Measurements from ENCODE around the gene WDCP. TPM values are rescaled to one million over a fixed set of nuclear protein-coding genes. Genes with fewer than 3 reads are reported as not detected.
"Not testable (repeated sequence)": the region's sequence is repeated elsewhere in the genome, so short reads cannot be mapped to it uniquely, and the experiment has no call there.

WDCP gene
- total RNA-seq, 1 donor from 2014 or later: 13.6 TPM

DNA sequence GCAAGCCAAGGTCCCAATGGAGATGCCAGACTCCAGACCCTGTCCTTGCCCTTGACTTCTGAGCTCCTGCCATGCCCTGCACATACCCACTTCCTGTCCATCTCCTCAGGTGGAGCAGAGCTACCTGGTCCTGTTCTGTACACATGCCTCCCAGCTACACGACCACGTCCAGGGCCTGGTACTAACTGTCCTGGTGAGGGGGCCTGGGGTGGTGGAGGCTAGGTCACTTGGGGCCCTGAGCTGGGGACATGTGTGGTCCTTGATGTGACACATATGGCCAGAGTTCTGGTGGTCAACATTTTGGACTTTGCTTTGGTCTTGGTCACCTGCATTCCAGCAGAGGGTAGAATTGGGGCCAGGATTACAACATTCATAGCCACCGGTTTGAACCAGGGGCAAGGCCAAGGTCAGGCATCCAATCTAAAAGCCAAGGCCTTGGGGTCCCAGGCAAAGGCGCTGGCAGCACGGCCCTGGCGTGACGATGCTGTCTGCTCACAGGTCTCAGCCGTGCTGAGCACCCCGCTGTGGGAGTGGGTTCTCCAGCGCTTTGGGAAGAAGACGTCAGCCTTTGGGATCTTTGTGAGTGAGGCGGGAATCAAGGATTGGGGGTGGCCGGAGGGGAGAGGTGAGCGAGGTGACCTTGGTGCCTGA lies 24.7 kb downstream of the WDCP start:
- DNase-seq (ENCODE audit: low spot score): no peak

GRCh38 chr2:24021122-24021998 lies 25.8 kb downstream of the WDCP start:
- DNase-seq (ENCODE audit: low spot score): no peak

- DNase-seq (ENCODE audit: low spot score): no peak
Observed at GRCh38 chr2:24020244-24020643, 26.9 kb downstream of the WDCP start.

DNA sequence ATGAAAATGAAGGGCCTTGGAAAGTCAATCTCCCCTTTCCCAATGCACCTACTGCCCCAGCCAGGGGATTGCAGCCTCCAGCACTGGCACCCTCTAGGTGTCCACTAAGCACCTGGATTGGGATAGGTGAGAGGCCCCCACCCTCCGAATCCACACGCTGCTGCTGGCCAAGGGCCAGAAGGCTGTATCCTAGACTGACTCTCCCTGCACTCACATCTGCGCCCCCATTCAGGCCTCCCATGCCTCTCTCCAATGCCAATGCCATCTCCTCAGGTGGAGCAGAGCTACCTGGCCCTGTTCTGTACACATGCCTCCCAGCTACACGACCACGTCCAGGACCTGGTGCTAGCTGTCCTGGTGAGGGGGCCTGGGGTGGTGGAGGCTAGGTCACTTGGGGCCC lies 27.5 kb downstream of the WDCP start:
- DNase-seq (ENCODE audit: low spot score): no peak

DNA sequence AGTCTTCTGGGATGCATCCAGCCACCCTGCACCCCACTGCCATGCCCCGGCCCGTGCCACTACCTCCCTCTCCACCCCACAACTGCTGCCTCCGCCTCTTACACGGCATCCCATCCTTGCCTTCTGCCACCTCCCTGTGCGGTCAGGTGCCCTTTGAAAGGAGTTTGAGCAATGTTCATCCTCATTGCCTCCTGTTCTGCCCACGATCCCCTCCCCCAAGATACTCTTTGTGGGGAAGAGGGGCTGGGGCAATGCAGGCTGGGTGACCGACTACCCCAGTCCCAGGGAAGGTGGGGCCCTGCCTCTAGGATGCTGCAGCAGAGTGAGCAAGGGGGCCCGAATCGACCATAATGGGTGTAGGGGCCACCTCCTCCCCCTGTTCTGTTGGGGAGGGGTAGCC lies 28.9 kb downstream of the WDCP start:
- DNase-seq (ENCODE audit: low spot score): no peak

GRCh38 chr2:24017711-24018110 lies 29.5 kb downstream of the WDCP start:
- no peak for DNase-seq (ENCODE audit: low spot score)

DNA sequence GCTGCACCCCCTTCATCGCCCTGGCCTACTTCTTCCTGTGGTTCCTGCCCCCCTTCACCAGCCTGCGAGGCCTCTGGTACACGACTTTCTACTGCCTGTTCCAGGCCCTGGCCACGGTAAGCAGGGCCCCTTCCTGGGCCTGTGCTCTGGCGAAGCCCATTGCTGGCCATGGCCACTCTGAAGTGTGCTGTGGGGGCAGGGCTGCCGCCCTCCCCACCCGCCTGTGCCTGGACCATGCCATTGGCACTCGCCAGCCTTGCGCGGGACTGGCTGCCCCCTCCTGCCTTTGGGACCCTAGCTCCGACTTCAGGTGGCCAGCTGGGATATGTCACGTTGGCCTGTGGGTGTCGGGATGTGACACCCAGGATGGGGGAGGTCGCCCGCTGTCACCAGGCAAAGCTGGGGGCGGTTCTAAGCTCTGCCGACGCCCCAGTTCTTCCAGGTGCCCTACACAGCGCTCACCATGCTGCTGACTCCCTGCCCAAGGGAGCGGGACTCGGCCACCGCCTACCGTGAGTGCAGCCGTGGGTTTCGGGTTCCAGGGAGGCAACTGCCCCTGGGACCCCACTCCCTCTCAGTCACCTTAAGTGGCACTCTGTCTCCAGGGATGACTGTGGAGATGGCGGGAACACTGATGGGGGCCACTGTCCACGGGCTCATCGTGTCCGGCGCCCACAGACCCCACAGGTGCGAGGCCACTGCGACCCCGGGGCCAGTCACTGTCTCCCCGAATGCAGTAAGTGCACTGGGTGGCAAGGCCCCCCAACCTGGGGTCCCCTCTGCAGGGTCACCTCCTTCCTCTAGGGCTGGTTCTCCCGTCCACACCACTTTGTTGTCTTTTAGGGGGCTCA lies 30.1 kb downstream of the WDCP start:
- no peak for DNase-seq (ENCODE audit: low spot score)

DNA sequence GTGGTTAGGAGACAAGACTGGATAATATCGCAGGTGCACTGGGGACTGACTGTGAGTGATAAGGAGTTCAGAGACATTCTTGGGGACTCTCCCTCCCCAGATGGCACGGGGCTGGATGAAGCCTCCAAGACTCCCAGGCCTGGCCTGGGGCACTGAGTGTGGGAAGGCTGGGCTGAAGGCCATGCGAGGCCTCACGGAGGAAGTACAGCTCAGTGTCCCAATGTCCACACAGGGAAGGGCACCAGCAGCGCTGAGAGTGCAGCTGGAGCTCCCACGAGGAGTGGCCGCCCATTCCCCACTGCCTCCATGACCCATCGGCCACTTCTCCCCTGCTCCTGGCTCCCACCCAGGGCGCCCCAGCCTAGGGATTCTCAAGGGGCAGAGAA lies 30.8 kb downstream of the WDCP start:
- no peak for DNase-seq (ENCODE audit: low spot score)

- DNase-seq (ENCODE audit: low spot score): no peak
Observed at GRCh38 chr2:24015562-24016375, 31.4 kb downstream of the WDCP start.

GRCh38 chr2:24014902-24015301 lies 32.3 kb downstream of the WDCP start:
- DNase-seq (ENCODE audit: low spot score): not testable (repeated sequence)

GRCh38 chr2:24012521-24013188 lies 34.5 kb downstream of the WDCP start:
- DNase-seq (ENCODE audit: low spot score): no peak

DNA sequence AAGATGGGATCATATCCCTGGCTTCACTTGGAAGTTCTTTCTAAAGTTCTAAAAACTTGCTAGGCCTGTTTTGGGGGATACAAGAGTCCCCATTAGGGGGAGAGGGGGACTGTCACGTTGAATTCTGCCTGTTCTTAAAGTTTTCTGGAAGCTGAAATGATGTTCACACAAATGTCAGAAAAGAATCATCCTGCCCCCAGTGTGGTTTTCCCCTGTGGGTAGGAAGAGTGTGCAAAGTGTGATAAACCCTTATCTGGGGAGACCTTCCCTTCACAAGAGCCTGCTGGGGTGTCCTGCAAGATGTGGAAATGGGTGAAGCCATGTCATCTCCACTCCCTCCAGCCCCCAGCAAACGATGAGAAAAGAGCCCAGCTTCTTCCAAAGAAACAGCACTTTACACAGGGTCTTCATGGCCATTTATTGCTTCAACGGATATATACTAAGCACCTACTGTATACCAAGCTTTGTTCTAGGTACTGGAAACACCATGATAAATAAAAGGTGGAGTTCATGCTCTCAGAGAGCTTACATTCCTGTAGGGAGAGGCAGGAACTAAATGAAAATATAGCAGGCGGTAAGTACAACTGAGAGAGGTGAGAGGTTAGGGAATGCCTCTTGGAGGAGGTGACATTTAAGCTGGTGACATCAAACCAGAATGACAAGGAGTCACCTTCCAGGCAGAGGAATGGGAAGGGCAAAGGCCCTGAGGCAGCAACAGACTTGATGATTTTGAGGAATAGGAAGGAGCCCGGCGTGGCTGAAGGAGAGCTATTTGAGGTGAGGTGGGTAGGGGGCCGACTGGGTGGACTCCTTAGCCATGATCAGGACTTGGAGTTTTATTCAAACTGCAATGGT lies 35.7 kb downstream of the WDCP start:
- no peak for DNase-seq (ENCODE audit: low spot score)

DNA sequence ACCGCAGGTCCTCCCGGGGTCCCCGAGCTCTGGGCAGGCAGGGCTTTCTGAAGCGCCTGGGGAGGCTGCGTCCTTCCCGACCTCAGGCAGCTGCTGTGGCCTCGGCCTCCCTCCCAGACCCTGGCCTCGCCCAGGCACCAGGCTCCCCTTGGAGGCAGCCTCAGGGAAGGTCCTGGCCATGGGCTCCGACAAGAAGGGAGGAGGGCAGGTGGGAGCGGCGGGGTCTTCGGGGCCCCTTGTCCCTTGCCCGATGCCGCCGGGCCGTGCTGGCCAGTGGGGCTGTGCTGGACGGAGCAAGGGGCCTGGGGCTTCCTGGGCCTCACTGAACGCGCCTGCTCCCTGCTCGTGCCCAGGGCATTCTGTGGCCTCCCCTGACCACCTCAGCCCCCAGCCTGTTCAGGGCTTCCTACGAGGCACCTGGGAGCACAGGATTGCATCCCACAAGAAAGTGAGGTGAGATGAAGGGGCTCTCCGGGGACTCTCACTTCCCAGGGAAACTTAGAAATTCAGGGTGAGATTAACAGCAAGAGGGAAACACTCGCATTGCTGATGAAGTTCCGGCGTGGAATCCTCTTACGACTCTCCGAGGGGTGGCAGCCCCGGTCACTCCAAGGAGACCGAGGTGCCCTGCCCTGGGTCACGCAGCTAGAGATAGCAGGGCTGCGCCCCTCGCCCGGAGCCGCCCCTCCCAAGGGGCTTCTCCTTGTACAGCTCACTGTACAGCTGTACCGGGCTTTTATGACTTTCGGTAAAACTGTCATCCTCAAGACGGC lies 36.5 kb downstream of the WDCP start:
- no peak for DNase-seq (ENCODE audit: low spot score)

GRCh38 chr2:24009680-24010476 lies 37.3 kb downstream of the WDCP start, which contains the start of gene MFSD2B:
MFSD2B (plus strand) TSS chr2:24010085; CDS start chr2:24010097, 12 bp downstream.
- DNase-seq (ENCODE audit: low spot score): no peak

GRCh38 chr2:24009367-24009679 lies 37.9 kb downstream of the WDCP start:
- no peak for DNase-seq (ENCODE audit: low spot score)

DNA sequence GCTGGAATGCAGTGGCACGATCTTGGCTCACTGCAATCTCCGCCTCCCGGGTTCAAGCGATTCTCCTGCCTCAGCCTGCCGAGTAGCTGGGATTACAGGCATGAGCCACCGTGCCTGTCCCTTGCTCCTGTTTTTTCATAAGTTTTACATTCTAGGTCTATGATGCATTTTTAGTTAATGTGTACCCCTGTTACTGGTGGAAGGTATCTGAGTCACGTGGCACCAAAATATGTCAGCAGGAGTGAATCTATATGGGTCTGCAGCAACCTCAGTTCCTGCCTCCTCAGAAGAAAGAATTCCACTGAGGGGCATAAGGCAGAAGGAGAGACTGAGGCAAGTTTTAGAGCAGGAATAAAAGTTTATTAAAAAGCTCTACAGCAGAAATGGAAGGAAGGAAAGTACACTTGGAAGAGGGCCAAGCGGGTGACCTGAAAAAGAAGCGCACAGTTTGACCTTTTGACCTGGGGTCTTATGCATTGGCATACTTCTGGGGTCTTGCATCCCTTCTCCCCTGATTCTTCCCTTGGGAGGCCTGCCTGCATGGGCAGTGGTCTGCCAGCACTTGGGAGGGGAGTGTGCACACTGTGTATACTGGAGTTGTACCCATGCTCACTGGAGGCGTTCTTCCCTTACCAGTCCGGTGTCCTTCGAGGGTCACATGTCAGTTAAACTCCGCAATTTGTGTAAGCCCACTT lies 38.4 kb downstream of the WDCP start:
- no peak for DNase-seq (ENCODE audit: low spot score)

GRCh38 chr2:24007693-24008092 lies 39.5 kb downstream of the WDCP start:
- DNase-seq (ENCODE audit: low spot score): no peak

DNA sequence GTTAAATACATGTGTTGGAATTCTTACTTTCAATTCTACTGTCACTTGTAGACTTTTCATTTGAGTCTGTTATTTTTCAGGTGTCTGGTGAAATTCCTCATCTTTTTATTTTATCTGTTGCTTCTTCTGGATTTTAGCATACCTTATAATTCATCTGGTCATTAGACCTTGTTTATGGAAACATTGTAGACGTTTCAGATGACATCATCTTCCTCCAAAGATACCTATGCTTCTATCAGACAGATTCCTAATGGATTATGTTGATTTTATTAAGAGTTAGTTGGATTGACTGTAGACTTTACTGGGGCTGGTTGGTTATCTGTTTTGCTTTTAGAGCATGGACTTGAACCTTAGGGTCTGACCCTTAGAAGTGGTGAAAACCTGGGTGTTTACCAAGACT lies 52.6 kb downstream of the WDCP start:
- DNase-seq (ENCODE audit: low spot score): no peak
